H9 (cell line): ENCODE results near the gene SYNE2. TPM values are rescaled to one million over a fixed set of nuclear protein-coding genes. Genes with fewer than 3 reads are reported as not detected.
"Not testable (repeated sequence)": the region's sequence is repeated elsewhere in the genome, so short reads cannot be mapped to it uniquely, and the experiment has no call there.

Source experiments
- DNase-seq: peaks from one replicate; pipeline ENCODE4 v3.0.0-alpha.2; 2017
- H2AFZ ChIP-seq: one replicate; pipeline ENCODE4 v1.6.1; 2013; ENCODE audit warnings: mild to moderate bottlenecking, low read length, control low read depth, moderate library complexity
- H2AK5ac ChIP-seq: 2 replicates; pipeline ENCODE4 v1.6.1; 2013; ENCODE audit warnings: low read length, control low read depth, mixed read lengths; ENCODE audit not compliant: insufficient read length
- H2BK120ac ChIP-seq: one replicate; pipeline ENCODE4 v1.6.1; 2013; ENCODE audit warnings: low read depth, mild to moderate bottlenecking, low read length, control low read depth, inconsistent platforms; ENCODE audit not compliant: poor library complexity, severe bottlenecking
- H2BK12ac ChIP-seq: 2 replicates; pipeline ENCODE4 v1.6.1; 2013; ENCODE audit warnings: low read length, control low read depth, mixed read lengths, low read depth; ENCODE audit not compliant: insufficient read length
- H2BK15ac ChIP-seq: 2 replicates; pipeline ENCODE4 v1.6.1; 2013; ENCODE audit warnings: low read depth, low read length, control low read depth
- H2BK20ac ChIP-seq: one replicate; pipeline ENCODE4 v1.6.1; 2013; ENCODE audit warnings: low read depth, mild to moderate bottlenecking, low read length, control low read depth, inconsistent platforms; ENCODE audit not compliant: poor library complexity, severe bottlenecking
- H2BK5ac ChIP-seq: 2 replicates; pipeline ENCODE4 v1.6.1; 2013; ENCODE audit warnings: low read length, control low read depth, mixed read lengths; ENCODE audit not compliant: insufficient read length
- H3K14ac ChIP-seq: 2 replicates; pipeline ENCODE4 v1.6.1; 2013; ENCODE audit warnings: low read length, control low read depth; ENCODE audit not compliant: insufficient read depth
- H3K18ac ChIP-seq: 2 replicates; pipeline ENCODE4 v1.6.1; 2013; ENCODE audit warnings: low read depth, mild to moderate bottlenecking, mixed read lengths, low read length, control low read depth; ENCODE audit not compliant: insufficient read length
- H3K23ac ChIP-seq: 2 replicates; pipeline ENCODE4 v1.6.1; 2013; ENCODE audit warnings: low read length, control low read depth, mixed read lengths, low read depth; ENCODE audit not compliant: insufficient read length
- H3K23me2 ChIP-seq: 2 replicates; pipeline ENCODE4 v1.6.1; 2013; ENCODE audit warnings: low read depth, mild to moderate bottlenecking, mixed read lengths, low read length, control low read depth; ENCODE audit not compliant: insufficient read length, poor library complexity, severe bottlenecking
- H3K27ac ChIP-seq: 2 replicates; pipeline ENCODE4 v1.5.1; 2013; ENCODE audit warnings: low read length, control low read depth, mixed read lengths, low read depth; ENCODE audit not compliant: insufficient read length
- H3K27me3 ChIP-seq: 2 replicates; pipeline ENCODE4 v1.6.1; 2013; ENCODE audit warnings: low read length, control low read depth, inconsistent platforms; ENCODE audit not compliant: insufficient read depth
- H3K4ac ChIP-seq: 2 replicates; pipeline ENCODE4 v1.6.1; 2013; ENCODE audit warnings: low read depth, mild to moderate bottlenecking, control low read depth, inconsistent platforms, low read length, moderate library complexity
- H3K4me1 ChIP-seq: 2 replicates; pipeline ENCODE4 v1.6.1; 2013; ENCODE audit warnings: low read length, control low read depth, inconsistent platforms; ENCODE audit not compliant: insufficient read depth
- H3K4me2 ChIP-seq: 2 replicates; pipeline ENCODE4 v1.6.1; 2013; ENCODE audit warnings: low read length, control low read depth, mixed read lengths; ENCODE audit not compliant: insufficient read length, insufficient read depth
- H3K56ac ChIP-seq: 2 replicates; pipeline ENCODE4 v1.6.1; 2013; ENCODE audit warnings: low read depth, mild to moderate bottlenecking, mixed read lengths, low read length, control low read depth; ENCODE audit not compliant: insufficient read length
- H3K79me1 ChIP-seq: 2 replicates; pipeline ENCODE4 v1.6.1; 2013; ENCODE audit warnings: low read depth, mild to moderate bottlenecking, moderate library complexity, low read length, control low read depth, inconsistent platforms; ENCODE audit not compliant: insufficient read depth, poor library complexity, severe bottlenecking
- H3K79me2 ChIP-seq: 2 replicates; pipeline ENCODE4 v1.6.1; 2013; ENCODE audit warnings: low read length, control low read depth, inconsistent platforms; ENCODE audit not compliant: insufficient read depth
- H3K9ac ChIP-seq: 2 replicates; pipeline ENCODE4 v1.6.1; 2013; ENCODE audit warnings: low read length, control low read depth, mixed read lengths; ENCODE audit not compliant: insufficient read length; ENCODE audit errors: extremely low read depth
- H3K9me3 ChIP-seq: one replicate; pipeline ENCODE4 v1.6.1; 2013; ENCODE audit warnings: low read depth, low read length, inconsistent platforms; ENCODE audit not compliant: control insufficient read depth
- H3T11ph ChIP-seq: one replicate; pipeline ENCODE4 v1.6.1; 2013; ENCODE audit warnings: mild to moderate bottlenecking, low read length, control low read depth, inconsistent platforms
- H4K20me1 ChIP-seq: one replicate; pipeline ENCODE4 v1.6.1; 2013; ENCODE audit not compliant: control insufficient read depth, insufficient read length, insufficient read depth
- H4K5ac ChIP-seq: 2 replicates; pipeline ENCODE4 v1.6.1; 2013; ENCODE audit warnings: low read depth, mild to moderate bottlenecking, mixed read lengths, low read length, control low read depth; ENCODE audit not compliant: insufficient read length
- H4K8ac ChIP-seq: replicated peaks from 2 replicates; pipeline ENCODE4 v1.6.1; 2013; ENCODE audit warnings: low read length, control low read depth, mixed read lengths, low read depth; ENCODE audit not compliant: insufficient read length
- H4K91ac ChIP-seq: 2 replicates; pipeline ENCODE4 v1.6.1; 2013; ENCODE audit warnings: low read depth, mild to moderate bottlenecking, moderate library complexity, mixed read lengths, low read length, control low read depth; ENCODE audit not compliant: insufficient read length
- H3K27ac Mint-ChIP-seq, 3 experiments: 2 replicates in 2 of 3; 3 replicates in 1 of 3; pipeline ENCODE4 v1.8.0; 2020 to 2021; ENCODE audit warnings: mixed read lengths in 3 of 3, mild to moderate bottlenecking in 1 of 3, moderate library complexity in 1 of 3
- H3K27me3 Mint-ChIP-seq: 2 replicates; pipeline ENCODE4 v1.8.0; 2021; ENCODE audit warnings: low read depth, mild to moderate bottlenecking, moderate library complexity, mixed read lengths
- H3K36me3 Mint-ChIP-seq, 3 experiments: 2 replicates in 2 of 3; 3 replicates in 1 of 3; pipeline ENCODE4 v1.8.0; 2020 to 2021; ENCODE audit warnings: low read depth in 3 of 3, mixed read lengths in 3 of 3; ENCODE audit not compliant: insufficient read depth in 1 of 3
- H3K4me1 Mint-ChIP-seq, 2 experiments: 2 replicates each; pipeline ENCODE4 v1.8.0; 2020; ENCODE audit warnings: mixed read lengths in 2 of 2
- H3K4me3 Mint-ChIP-seq, 2 experiments: 2 replicates in 1 of 2; 3 replicates in 1 of 2; pipeline ENCODE4 v1.8.0; 2020 to 2021; ENCODE audit warnings: mild to moderate bottlenecking in 2 of 2, mixed read lengths in 2 of 2, moderate library complexity in 1 of 2
- H3K9me3 Mint-ChIP-seq, 2 experiments: 2 replicates in 1 of 2; 3 replicates in 1 of 2; pipeline ENCODE4 v1.8.0; 2020; ENCODE audit warnings: mild to moderate bottlenecking in 2 of 2, mixed read lengths in 2 of 2, moderate library complexity in 1 of 2
- WGBS: extraction: QIAGEN DNeasy Blood & Tissue Kit; methylation state at CpG from one replicate; pipeline ENCODE4 v1.1.7; 2013; ENCODE audit warnings: missing lambda C conversion rate, low lambda C conversion rate, mixed read lengths; ENCODE audit not compliant: insufficient read length; ENCODE audit errors: extremely low coverage; 5-methylcytosine and 5-hydroxymethylcytosine counted together
- total RNA-seq: library from RNA; stranded (reverse); gene quantifications from 2 replicates; pipeline ENCODE4 v1.2.1, GENCODE V29; 2021

The SYNE2 gene
- total RNA-seq, 1 experiment from 2014 or later: 43.3 TPM

- WGBS: no CpG with 5 or more reads among the region's 2 CpGs
Measured at GRCh38 chr14:63869940-63870752, 17.3 kb downstream of the SYNE2 start.

DNA sequence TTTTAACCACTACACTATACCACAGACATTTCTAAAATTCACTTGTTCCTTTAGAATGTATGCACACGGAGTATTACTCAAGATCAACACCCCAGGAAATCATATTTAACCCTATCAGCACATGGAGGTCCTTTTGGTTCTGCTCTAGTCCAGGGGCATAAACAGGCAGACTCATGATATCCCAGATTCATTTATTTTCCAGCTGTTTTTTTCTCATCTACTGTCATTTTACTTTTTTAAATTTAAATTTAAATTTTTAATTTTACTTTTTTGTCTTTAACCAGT lies 17.9 kb downstream of the SYNE2 start:
- not testable (repeated sequence) for H2BK12ac ChIP-seq, H3K36me3 Mint-ChIP-seq, H4K20me1 ChIP-seq, H3K23me2 ChIP-seq, H3K27ac Mint-ChIP-seq, H3K4me3 Mint-ChIP-seq, H2AK5ac ChIP-seq, H2BK15ac ChIP-seq, H3K27me3 ChIP-seq, H3K4me1 ChIP-seq, H3K56ac ChIP-seq, H2BK120ac ChIP-seq, H3K23ac ChIP-seq, H3K79me1 ChIP-seq, H3K18ac ChIP-seq, H2BK5ac ChIP-seq, H3K27ac ChIP-seq, H3K4me2 ChIP-seq, DNase-seq, H2AFZ ChIP-seq, H3K14ac ChIP-seq, H3K9me3 ChIP-seq, H3K79me2 ChIP-seq, H3K9ac ChIP-seq, H4K5ac ChIP-seq, H4K91ac ChIP-seq, H4K8ac ChIP-seq, H3K27me3 Mint-ChIP-seq, H3T11ph ChIP-seq, H2BK20ac ChIP-seq, H3K9me3 Mint-ChIP-seq, H3K4ac ChIP-seq
- peaks cover 17 to 21% of the 10 kb centered on the region in 2 experiments for H3K4me1 Mint-ChIP-seq
- no CpG with 5 or more reads among the region's 1 CpG for WGBS

More at GRCh38 chr14:63869940-63870752, 17.3 kb downstream of the SYNE2 start:
- H3K27me3 Mint-ChIP-seq, H3K4me3 Mint-ChIP-seq, H3T11ph ChIP-seq, H3K9me3 ChIP-seq, H3K4me1 ChIP-seq, H3K9ac ChIP-seq, H3K56ac ChIP-seq, H3K23ac ChIP-seq, H2BK120ac ChIP-seq, H3K36me3 Mint-ChIP-seq, H2AFZ ChIP-seq, H3K23me2 ChIP-seq, H4K5ac ChIP-seq, H3K27me3 ChIP-seq, H3K27ac ChIP-seq, H2BK5ac ChIP-seq, H3K4ac ChIP-seq, H3K79me1 ChIP-seq, H4K8ac ChIP-seq, H3K4me2 ChIP-seq, H3K27ac Mint-ChIP-seq, H3K9me3 Mint-ChIP-seq, H3K18ac ChIP-seq, H2AK5ac ChIP-seq, H2BK15ac ChIP-seq, H4K91ac ChIP-seq, H3K14ac ChIP-seq, H3K79me2 ChIP-seq, H2BK20ac ChIP-seq, H4K20me1 ChIP-seq, H2BK12ac ChIP-seq, DNase-seq: not testable (repeated sequence)
- H3K4me1 Mint-ChIP-seq: peaks cover 18 to 21% of the 10 kb centered on the region in 2 experiments
